CD8-positive, alpha-beta memory T cell (primary cell): ENCODE data around the gene TTC23. TPM values are rescaled to one million over a fixed set of nuclear protein-coding genes. Genes with fewer than 3 reads are reported as not detected.

ENCODE experiments used
- CTCF ChIA-PET: fragments of 350-600 bp; sonication (Branson Sonifier 250); formaldehyde crosslinking; loops from one replicate; lab custom pipeline; 2021; ENCODE audit warnings: antibody characterized with exemption; lab: Charles Lee
- POLR2A ChIA-PET: fragments of 350-600 bp; sonication (Branson Sonifier 250); formaldehyde crosslinking; loops from one replicate; lab custom pipeline; 2021; ENCODE audit warnings: antibody characterized with exemption; lab: Charles Lee
- DNase-seq, 5 donors: peaks; one replicate each; pipeline versions ENCODE4 v3.0.0 to v3.0.0-alpha.2; 2020 to 2022; ENCODE audit warnings: mixed read lengths in 1 of 5
- H3K27ac ChIP-seq: one replicate; pipeline ENCODE4 v1.7.0; 2013; ENCODE audit warnings: low read depth, mild to moderate bottlenecking, low read length, moderate library complexity
- H3K27me3 ChIP-seq: 2 replicates; pipeline ENCODE4 v1.7.0; 2013; ENCODE audit warnings: low read length, mild to moderate bottlenecking; ENCODE audit not compliant: insufficient read depth, poor library complexity, severe bottlenecking
- H3K36me3 ChIP-seq: 2 replicates; pipeline ENCODE4 v1.7.0; 2013; ENCODE audit warnings: mild to moderate bottlenecking, low read length, moderate library complexity; ENCODE audit not compliant: insufficient read depth
- H3K4me1 ChIP-seq: 2 replicates; pipeline ENCODE4 v1.7.0; 2013; ENCODE audit warnings: mild to moderate bottlenecking, low read length, moderate library complexity; ENCODE audit not compliant: insufficient read depth
- H3K4me3 ChIP-seq: 2 replicates; pipeline ENCODE4 v1.7.0; 2013; ENCODE audit warnings: mild to moderate bottlenecking, low read length
- H3K9me3 ChIP-seq: 2 replicates; pipeline ENCODE4 v1.7.0; 2013; ENCODE audit warnings: mild to moderate bottlenecking, low read length
- H3K27ac Mint-ChIP-seq, 8 donors: one replicate each; pipeline ENCODE4 v1.8.0; 2020 to 2021; ENCODE audit warnings: mixed read lengths in 8 of 8, mild to moderate bottlenecking in 6 of 8, inconsistent platforms in 3 of 8, moderate library complexity in 3 of 8
- H3K27me3 Mint-ChIP-seq, 2 donors: one replicate each; pipeline ENCODE4 v1.8.0; 2020 to 2021; ENCODE audit warnings: mixed read lengths in 2 of 2, mild to moderate bottlenecking in 1 of 2, moderate library complexity in 1 of 2
- H3K36me3 Mint-ChIP-seq, 3 donors: one replicate each; pipeline ENCODE4 v1.8.0; 2020 to 2021; ENCODE audit warnings: mixed read lengths in 3 of 3, inconsistent platforms in 1 of 3, mild to moderate bottlenecking in 1 of 3
- H3K4me1 Mint-ChIP-seq, 3 donors: one replicate each; pipeline ENCODE4 v1.8.0; 2020 to 2021; ENCODE audit warnings: mixed read lengths in 3 of 3, inconsistent platforms in 1 of 3, mild to moderate bottlenecking in 1 of 3
- H3K4me3 Mint-ChIP-seq, 7 donors: one replicate each; pipeline ENCODE4 v1.8.0; 2020 to 2021; ENCODE audit warnings: mixed read lengths in 7 of 7, mild to moderate bottlenecking in 6 of 7, moderate library complexity in 4 of 7, inconsistent platforms in 2 of 7
- H3K9me3 Mint-ChIP-seq, 5 donors: one replicate each; pipeline ENCODE4 v1.8.0; 2020 to 2022; ENCODE audit warnings: mixed read lengths in 5 of 5, mild to moderate bottlenecking in 3 of 5, moderate library complexity in 2 of 5, inconsistent platforms in 1 of 5
- polyA plus RNA-seq: library from polyadenylated mRNA; unstranded; fragments of 300-500 nt; fragmentation: Illumina TruSeq; gene quantifications from one replicate; pipeline ENCODE4 v1.2.3, GENCODE V29; 2021
- total RNA-seq, 2 experiments: library from RNA; stranded (reverse); gene quantifications; one replicate each; pipeline ENCODE4 v1.2.3, GENCODE V29; 2021

Gene TTC23
- total and polyA plus RNA-seq, 3 experiments from 2014 or later, result 0.10 to 2.7 (median 2.0) TPM

GRCh38 chr15:99086327-99086667 is 163.1 kb downstream of the TTC23 start:
- H3K27me3 Mint-ChIP-seq, result peaks cover 3 to 6% of the 10 kb centered on the region in 2 donors
- Histone ChIP-seq H3K4me1 (no peaks in the 10 kb centered on the region), H3K4me3 (no peak overlapping the region), H3K27ac (no peak overlapping the region), H3K9me3 (peaks cover 3% of the 10 kb centered on the region), H3K36me3 (no peaks in the 10 kb centered on the region), H3K27me3 (no peaks in the 10 kb centered on the region)
- H3K27ac Mint-ChIP-seq, result no peak overlapping the region
- ChIA-PET POLR2A (no interaction called here), CTCF (interaction anchor here (1.3 kb wide), 1 partner anchor 9 kb away, joined by 3 read pairs; no protein-coding TSS in a partner anchor)
- no peak for DNase-seq
- H3K4me1 Mint-ChIP-seq, result peaks cover 0 to 5% (median 3%) of the 10 kb centered on the region in 3 donors
- no peak overlapping the region for H3K4me3 Mint-ChIP-seq
- H3K9me3 Mint-ChIP-seq, result peaks cover 0 to 2% (median 0%) of the 10 kb centered on the region in 5 donors
- H3K36me3 Mint-ChIP-seq, result no peaks in the 10 kb centered on the region

Other genes starting within 250 kb of the TTC23 start
- not detected for gene PGPEP1L, start 241.8 kb downstream of the TTC23 start, total RNA-seq
- gene PGPEP1L, start 241.8 kb downstream of the TTC23 start, polyA plus RNA-seq, result not detected
- 1 to 10 TPM; 2.3 to 2.4 TPM for gene SYNM, start 144.5 kb downstream of the TTC23 start, total RNA-seq
- gene SYNM, start 144.5 kb downstream of the TTC23 start, polyA plus RNA-seq, result 0.56 TPM
- 10 to 100 TPM; 18.0 to 19.4 TPM for gene LRRC28, start 1.9 kb upstream of the TTC23 start, total RNA-seq
- gene LRRC28, start 1.9 kb upstream of the TTC23 start, polyA plus RNA-seq, result 28.4 TPM